HG03521 (cell line): ENCODE data around the gene BPIFB4.

ENCODE experiments used
- ATAC-seq: cut with Tn5 transposase; IDR thresholded peaks from one replicate; pipeline ENCODE4 v1.9.1; 2021; ENCODE audit warnings: mild to moderate bottlenecking, moderate library complexity; ENCODE audit not compliant: unreplicated experiment

Gene BPIFB4

GRCh38 chr20:33059741-33060390 is 19.6 kb upstream of the BPIFB4 start:
- ATAC-seq = no peak

- ATAC-seq = no peak
Measured at GRCh38 chr20:33061658-33062028, 17.8 kb upstream of the BPIFB4 start.

GRCh38 chr20:33062105-33062824 is 17.2 kb upstream of the BPIFB4 start:
- ATAC-seq = no peak

GRCh38 chr20:33062825-33063149 is 16.7 kb upstream of the BPIFB4 start:
- no peak for ATAC-seq

- ATAC-seq = no peak
Measured at GRCh38 chr20:33063271-33063670, 16.2 kb upstream of the BPIFB4 start.

GRCh38 chr20:33064572-33065287 is 14.7 kb upstream of the BPIFB4 start:
- ATAC-seq = no peak

- no peak for ATAC-seq
Measured at GRCh38 chr20:33065785-33066184, 13.7 kb upstream of the BPIFB4 start.

GRCh38 chr20:33067806-33068205 is 11.6 kb upstream of the BPIFB4 start:
- ATAC-seq = no peak

- no peak for ATAC-seq
Measured at GRCh38 chr20:33068251-33068939, 11.0 kb upstream of the BPIFB4 start.

- no peak for ATAC-seq
Measured at GRCh38 chr20:33069673-33070072, 9.8 kb upstream of the BPIFB4 start.

GRCh38 chr20:33070111-33071053 is 9.1 kb upstream of the BPIFB4 start:
- ATAC-seq = no peak

- ATAC-seq = no peak
Measured at GRCh38 chr20:33071198-33071597, 8.2 kb upstream of the BPIFB4 start.

- ATAC-seq = no peak
Measured at GRCh38 chr20:33072362-33072761, 7.1 kb upstream of the BPIFB4 start.

- no peak for ATAC-seq
Measured at GRCh38 chr20:33072813-33073212, 6.6 kb upstream of the BPIFB4 start.

- ATAC-seq = no peak
Measured at GRCh38 chr20:33074675-33075074, 4.8 kb upstream of the BPIFB4 start.

GRCh38 chr20:33075281-33075680 is 4.2 kb upstream of the BPIFB4 start:
- ATAC-seq = no peak

- no peak for ATAC-seq
Measured at GRCh38 chr20:33076662-33077372, 2.6 kb upstream of the BPIFB4 start.

GRCh38 chr20:33081411-33082154 is 2.1 kb downstream of the BPIFB4 start:
- no peak for ATAC-seq

GRCh38 chr20:33082546-33082945 is 3.1 kb downstream of the BPIFB4 start:
- no peak for ATAC-seq
